Fibroblast of lung (primary cell): Measurements from ENCODE around the gene DHX16. TPM values are rescaled to one million over a fixed set of nuclear protein-coding genes. Genes with fewer than 3 reads are reported as not detected.

Experiments used
- DNase-seq, 2 donors: peaks; one replicate each; pipeline versions ENCODE4 v3.0.0 to v3.0.0-alpha.2; 2010; ENCODE audit warnings: low read depth in 2 of 2
- H2AFZ ChIP-seq: 2 replicates; pipeline ENCODE4 v1.5.1; 2012; ENCODE audit warnings: low read length, control low read depth, inconsistent platforms
- H3K27ac ChIP-seq: 2 replicates; pipeline ENCODE4 v1.5.1; 2011; ENCODE audit warnings: low read length, control low read depth; ENCODE audit not compliant: insufficient read depth
- H3K27me3 ChIP-seq: 2 replicates; pipeline ENCODE4 v1.5.1; 2011; ENCODE audit warnings: mild to moderate bottlenecking, low read length; ENCODE audit not compliant: control insufficient read depth, insufficient read depth
- H3K36me3 ChIP-seq: 2 replicates; pipeline ENCODE4 v1.5.1; 2011; ENCODE audit warnings: low read length; ENCODE audit not compliant: control insufficient read depth, insufficient read depth
- H3K4me1 ChIP-seq: 2 replicates; pipeline ENCODE4 v1.5.1; 2011; ENCODE audit warnings: low read length; ENCODE audit not compliant: control insufficient read depth, insufficient read depth; ENCODE audit errors: extremely low read depth
- H3K4me2 ChIP-seq: 2 replicates; pipeline ENCODE4 v1.5.1; 2011; ENCODE audit warnings: low read length, control low read depth; ENCODE audit not compliant: insufficient read depth; ENCODE audit errors: extremely low read depth
- H3K4me3 ChIP-seq, 4 experiments: fragments of 200-600 bp in 1 of 4; sonication (generic) in 1 of 4; replicated peaks in 1 of 4; 2 replicates each; pipeline ENCODE4 v1.5.1; 2011 to 2016; ENCODE audit warnings: low read length in 4 of 4, low read depth in 3 of 4, mild to moderate bottlenecking in 3 of 4, control low read depth in 2 of 4, inconsistent platforms in 1 of 4, mixed read lengths in 1 of 4; ENCODE audit not compliant: insufficient read depth in 1 of 4; ENCODE audit errors: control extremely low read depth in 1 of 4
- H3K79me2 ChIP-seq: 2 replicates; pipeline ENCODE4 v1.5.1; 2012; ENCODE audit warnings: mild to moderate bottlenecking, low read length, inconsistent platforms; ENCODE audit not compliant: control insufficient read depth, insufficient read depth
- H3K9ac ChIP-seq: 2 replicates; pipeline ENCODE4 v1.5.1; 2011; ENCODE audit warnings: mild to moderate bottlenecking, low read length, control low read depth; ENCODE audit not compliant: insufficient read depth
- H3K9me3 ChIP-seq: 2 replicates; pipeline ENCODE4 v1.5.1; 2012; ENCODE audit warnings: low read depth, low read length; ENCODE audit not compliant: control insufficient read depth, insufficient read depth
- H4K20me1 ChIP-seq: 2 replicates; pipeline ENCODE4 v1.5.1; 2011; ENCODE audit warnings: low read length; ENCODE audit not compliant: control insufficient read depth, insufficient read depth; ENCODE audit errors: extremely low read depth
- EZH2 ChIP-seq: IDR thresholded peaks from 2 replicates; pipeline ENCODE4 v1.5.1; 2012; ENCODE audit warnings: low read length, control low read depth, mild to moderate bottlenecking; ENCODE audit errors: missing control alignments
- polyA plus RNA-seq, 2 donors: library from polyadenylated mRNA; depleted of rRNA in 1 of 2; stranded (reverse) in 1 of 2; unstranded in 1 of 2; fragments of >200 nt; gene quantifications; 2 replicates each; pipeline ENCODE4 v1.2.1, GENCODE V29; 2011 to 2012; ENCODE audit warnings: missing spikeins in 1 of 2
- total RNA-seq: library from RNA; depleted of rRNA; stranded (reverse); fragments of >200 nt; gene quantifications from 2 replicates; pipeline ENCODE4 v1.2.1, GENCODE V29; 2014
- TF ChIP-seq, protein P1 (sequence below), 2 donors: IDR thresholded peaks in 1 of 2; conservative IDR thresholded peaks in 1 of 2; 1 replicate in 1 of 2; 2 replicates in 1 of 2; pipeline ENCODE4 v1.5.1; 2011 to 2012; ENCODE audit warnings: low read length in 2 of 2, control low read depth in 1 of 2, inconsistent platforms in 1 of 2, low read depth in 1 of 2, mild to moderate bottlenecking in 1 of 2

DHX16 gene
- total and polyA plus RNA-seq, 2 donors (not counting 1 experiment from before 2014, with no cell fraction given) = 22.5 to 34.8 TPM

DNA sequence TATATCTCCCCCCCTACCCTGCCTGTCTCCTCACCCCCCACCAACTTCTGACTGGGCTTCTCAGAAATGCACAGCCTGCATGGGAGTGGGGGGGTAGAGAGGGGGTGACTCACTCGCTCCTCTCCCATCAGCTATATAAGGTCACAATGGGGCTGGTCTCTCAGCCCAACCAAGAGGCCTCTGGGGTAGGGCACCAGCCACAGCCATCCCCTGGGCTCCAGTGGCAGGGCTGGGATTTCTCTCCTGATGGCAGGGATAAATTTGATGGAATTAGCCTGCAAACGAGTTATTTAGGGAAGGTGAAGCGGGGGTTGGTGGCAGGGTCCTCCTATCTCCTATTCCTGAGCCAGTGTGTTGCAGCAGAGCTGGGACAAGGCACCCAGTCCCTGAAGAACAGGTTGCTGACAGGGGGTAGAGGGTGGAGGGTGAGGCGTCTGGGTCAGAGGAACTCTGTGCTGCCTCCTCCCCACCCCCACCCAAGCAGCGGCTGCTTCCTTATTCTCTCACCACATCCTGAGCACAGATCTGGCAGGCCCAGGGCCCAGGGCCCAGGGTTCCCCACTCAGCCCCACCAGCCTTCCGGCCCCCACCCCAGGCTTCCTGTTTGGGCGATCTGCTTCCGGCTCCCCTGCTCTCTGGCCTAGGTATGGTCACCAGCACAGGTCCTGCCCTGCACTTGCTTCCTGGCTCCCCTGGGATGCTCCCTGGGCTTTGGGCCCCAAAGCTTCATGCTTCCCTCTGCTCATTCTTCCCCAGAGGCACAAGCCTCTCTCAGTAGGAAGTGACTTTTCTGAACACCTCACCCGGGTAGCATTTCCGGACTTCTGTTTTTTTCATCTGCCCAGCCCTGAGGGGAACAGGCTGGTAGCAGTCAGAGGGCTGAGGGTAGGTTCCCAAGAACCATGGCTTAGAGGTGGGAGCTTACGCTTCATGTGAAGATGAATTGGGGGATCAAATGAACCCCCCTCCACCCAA lies 9.6 kb upstream of the DHX16 start:
- peaks cover 24% of the 10 kb centered on the region for H3K36me3 ChIP-seq
- H3K9ac ChIP-seq = peak overlapping the region; percentile 63
- no peaks in the 10 kb centered on the region for H4K20me1 ChIP-seq
- H3K27me3 ChIP-seq = no peaks in the 10 kb centered on the region
- peak overlapping the region; percentile 80 to 95 (median 94) for H3K4me3 ChIP-seq
- peak overlapping the region; percentile 85 for H3K27ac ChIP-seq
- H3K4me2 ChIP-seq = peak overlapping the region; percentile 97
- DNase-seq = peak; percentile 86 to 94
- no peak overlapping the region for H2AFZ ChIP-seq
- TF ChIP-seq, protein P1, sequence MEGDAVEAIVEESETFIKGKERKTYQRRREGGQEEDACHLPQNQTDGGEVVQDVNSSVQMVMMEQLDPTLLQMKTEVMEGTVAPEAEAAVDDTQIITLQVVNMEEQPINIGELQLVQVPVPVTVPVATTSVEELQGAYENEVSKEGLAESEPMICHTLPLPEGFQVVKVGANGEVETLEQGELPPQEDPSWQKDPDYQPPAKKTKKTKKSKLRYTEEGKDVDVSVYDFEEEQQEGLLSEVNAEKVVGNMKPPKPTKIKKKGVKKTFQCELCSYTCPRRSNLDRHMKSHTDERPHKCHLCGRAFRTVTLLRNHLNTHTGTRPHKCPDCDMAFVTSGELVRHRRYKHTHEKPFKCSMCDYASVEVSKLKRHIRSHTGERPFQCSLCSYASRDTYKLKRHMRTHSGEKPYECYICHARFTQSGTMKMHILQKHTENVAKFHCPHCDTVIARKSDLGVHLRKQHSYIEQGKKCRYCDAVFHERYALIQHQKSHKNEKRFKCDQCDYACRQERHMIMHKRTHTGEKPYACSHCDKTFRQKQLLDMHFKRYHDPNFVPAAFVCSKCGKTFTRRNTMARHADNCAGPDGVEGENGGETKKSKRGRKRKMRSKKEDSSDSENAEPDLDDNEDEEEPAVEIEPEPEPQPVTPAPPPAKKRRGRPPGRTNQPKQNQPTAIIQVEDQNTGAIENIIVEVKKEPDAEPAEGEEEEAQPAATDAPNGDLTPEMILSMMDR (conservative IDR thresholded peaks at IDR 0.05 in 1 of 2, IDR thresholded peaks at IDR 0.05 in 1 of 2; ENCODE audit: low read depth in 1 of 2, low read length in 2 of 2) = no peak
- TF ChIP-seq EZH2 = no peak
- H3K4me1 ChIP-seq = peaks cover 10% of the 10 kb centered on the region
- peaks cover 91% of the 10 kb centered on the region for H3K79me2 ChIP-seq
- H3K9me3 ChIP-seq = no peaks in the 10 kb centered on the region

DNA sequence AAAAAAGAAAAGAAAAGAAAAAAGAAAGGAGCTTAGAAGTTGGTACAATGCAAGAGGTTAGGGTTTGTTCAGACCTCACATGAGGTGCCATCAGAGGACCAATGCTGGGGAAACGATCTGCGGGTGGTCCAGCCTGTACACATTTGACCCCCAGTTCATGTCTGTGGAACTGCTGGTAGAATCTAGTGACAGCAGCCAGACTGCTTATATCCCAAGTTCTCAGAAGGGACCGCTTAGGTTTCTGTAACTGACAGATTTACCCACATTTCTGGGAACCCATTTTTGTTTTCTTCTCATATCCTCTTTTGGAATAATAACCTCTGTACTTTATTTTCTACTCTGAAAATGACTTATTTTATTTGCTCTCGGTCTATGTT lies 8.9 kb upstream of the DHX16 start:
- H3K36me3 ChIP-seq = peaks cover 28% of the 10 kb centered on the region
- H3K4me1 ChIP-seq = peaks cover 10% of the 10 kb centered on the region
- TF ChIP-seq, protein P1 (conservative IDR thresholded peaks at IDR 0.05 in 1 of 2, IDR thresholded peaks at IDR 0.05 in 1 of 2; ENCODE audit: low read depth in 1 of 2, low read length in 2 of 2) = no peak
- TF ChIP-seq EZH2 = no peak
- H3K4me2 ChIP-seq = peak overlapping the region; percentile 97
- peaks cover 93% of the 10 kb centered on the region for H3K79me2 ChIP-seq
- no peaks in the 10 kb centered on the region for H4K20me1 ChIP-seq
- no peak overlapping the region for H2AFZ ChIP-seq
- no peaks in the 10 kb centered on the region for H3K9me3 ChIP-seq
- H3K4me3 ChIP-seq = peak overlapping the region; percentile 80 to 95 (median 94)
- peak overlapping the region; percentile 44 for H3K27ac ChIP-seq
- H3K9ac ChIP-seq = peak overlapping the region; percentile 25
- no peak for DNase-seq
- H3K27me3 ChIP-seq = no peaks in the 10 kb centered on the region

DNA sequence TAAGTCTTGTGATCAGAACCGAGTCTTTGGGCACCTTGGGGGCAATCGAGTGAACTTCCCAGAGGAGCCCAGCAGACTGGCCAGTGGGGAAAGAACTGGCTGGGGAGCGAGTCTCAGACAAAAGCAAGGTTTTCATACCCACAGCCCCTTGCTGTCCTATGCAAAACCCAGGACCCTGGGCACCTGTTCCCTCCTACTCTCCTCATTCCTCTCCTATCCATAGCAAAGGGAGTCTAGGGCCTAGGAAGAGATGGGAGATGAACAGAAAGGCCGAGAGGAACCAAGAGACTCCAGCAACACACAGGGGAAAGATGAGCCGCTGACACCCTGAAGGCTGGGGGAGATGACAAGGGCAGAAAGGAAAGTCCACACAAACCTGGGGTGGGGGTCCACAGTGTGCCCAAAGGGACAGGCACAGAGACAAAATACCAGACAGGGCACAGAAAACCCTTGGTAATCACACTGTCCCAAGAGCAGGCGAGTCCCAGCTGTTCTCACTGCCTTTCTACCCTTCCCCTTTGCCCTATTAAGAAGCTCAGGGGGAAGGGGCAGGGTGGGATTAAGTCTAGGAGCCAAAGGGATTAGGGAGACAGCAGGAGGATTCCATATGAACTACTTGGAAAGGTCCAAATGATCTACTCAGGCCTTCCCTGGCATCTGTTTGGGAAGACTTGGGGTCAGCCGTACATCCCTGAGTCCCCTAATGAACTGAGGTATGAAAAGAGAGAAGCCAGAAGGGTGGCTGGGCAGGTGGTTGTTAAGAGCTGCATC lies 7.1 kb upstream of the DHX16 start:
- peak overlapping the region; percentile 97 for H3K4me2 ChIP-seq
- H3K36me3 ChIP-seq = peaks cover 29% of the 10 kb centered on the region
- H3K79me2 ChIP-seq = peaks cover 77% of the 10 kb centered on the region
- H4K20me1 ChIP-seq = no peaks in the 10 kb centered on the region
- H3K4me1 ChIP-seq = peaks cover 10% of the 10 kb centered on the region
- H3K27me3 ChIP-seq = no peaks in the 10 kb centered on the region
- no peak for DNase-seq
- peak overlapping the region; percentile 13 for H3K27ac ChIP-seq
- no peaks in the 10 kb centered on the region for H3K9me3 ChIP-seq
- H3K9ac ChIP-seq = no peak overlapping the region
- H2AFZ ChIP-seq = no peak overlapping the region
- TF ChIP-seq, protein P1 (conservative IDR thresholded peaks at IDR 0.05 in 1 of 2, IDR thresholded peaks at IDR 0.05 in 1 of 2; ENCODE audit: low read depth in 1 of 2, low read length in 2 of 2) = no peak
- no peak for TF ChIP-seq EZH2
- H3K4me3 ChIP-seq = peak overlapping the region; percentile 18 to 95 (median 38)
